ENCODE data around the gene SLC22A4.

The SLC22A4 gene

DNA sequence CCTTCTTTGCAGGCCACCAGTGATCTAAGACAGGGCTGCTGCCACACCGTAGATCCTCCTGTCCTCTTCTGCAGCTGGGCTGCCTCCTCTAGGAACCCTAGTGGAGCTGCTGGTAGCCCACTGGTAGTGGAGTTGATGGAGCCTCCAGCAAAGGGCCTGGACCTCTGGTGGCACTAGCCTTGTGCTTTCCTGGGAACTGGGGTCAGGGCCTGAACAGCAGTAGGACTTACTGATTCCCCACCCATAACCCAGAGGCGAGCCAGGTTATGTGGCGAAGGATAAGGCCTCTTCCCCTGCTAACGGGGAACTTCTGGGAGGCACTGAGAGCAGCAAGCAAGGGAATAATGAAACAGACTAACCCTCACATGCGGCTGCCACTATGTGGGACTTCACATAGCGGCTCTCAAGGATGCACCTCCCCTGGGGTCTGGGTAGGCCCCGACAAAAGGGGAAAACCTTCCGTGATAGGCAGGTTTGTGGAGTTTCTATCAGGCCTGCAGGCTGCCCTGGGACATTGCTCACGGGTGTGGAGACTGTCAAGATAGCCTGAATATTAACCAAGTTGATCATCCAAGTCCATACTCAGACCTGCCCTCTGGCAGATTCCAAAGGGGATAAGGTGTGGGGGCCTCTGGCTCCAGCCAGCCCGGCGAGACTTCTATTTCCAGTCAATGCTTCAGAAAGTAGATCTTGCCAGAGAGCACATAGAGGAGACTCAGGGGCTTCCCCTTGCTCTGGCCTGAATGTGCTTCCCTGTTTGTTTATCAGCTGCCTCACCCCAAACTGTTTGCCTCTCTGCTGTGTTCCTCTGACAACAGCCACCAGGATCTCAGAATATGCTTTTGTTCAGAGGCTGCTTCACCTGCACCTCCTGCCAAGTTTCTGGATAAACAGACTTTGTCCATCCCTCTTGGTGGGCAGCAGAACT, 7.4 kb downstream of the SLC22A4 start:
- H3K4me1 ChIP-seq (ENCODE audit: insufficient read depth, poor library complexity, severe bottlenecking) = no peaks in the 10 kb centered on the region
- DNase-seq (ENCODE audit: low spot score) = no peak
- ATAC-seq (ENCODE audit: low read depth) = no peak
- no peaks in the 10 kb centered on the region for H3K27me3 ChIP-seq (ENCODE audit: insufficient read depth, poor library complexity, severe bottlenecking)
- no peak overlapping the region for H3K27ac ChIP-seq (ENCODE audit: poor library complexity, severe bottlenecking)
- TF ChIP-seq, protein P1, sequence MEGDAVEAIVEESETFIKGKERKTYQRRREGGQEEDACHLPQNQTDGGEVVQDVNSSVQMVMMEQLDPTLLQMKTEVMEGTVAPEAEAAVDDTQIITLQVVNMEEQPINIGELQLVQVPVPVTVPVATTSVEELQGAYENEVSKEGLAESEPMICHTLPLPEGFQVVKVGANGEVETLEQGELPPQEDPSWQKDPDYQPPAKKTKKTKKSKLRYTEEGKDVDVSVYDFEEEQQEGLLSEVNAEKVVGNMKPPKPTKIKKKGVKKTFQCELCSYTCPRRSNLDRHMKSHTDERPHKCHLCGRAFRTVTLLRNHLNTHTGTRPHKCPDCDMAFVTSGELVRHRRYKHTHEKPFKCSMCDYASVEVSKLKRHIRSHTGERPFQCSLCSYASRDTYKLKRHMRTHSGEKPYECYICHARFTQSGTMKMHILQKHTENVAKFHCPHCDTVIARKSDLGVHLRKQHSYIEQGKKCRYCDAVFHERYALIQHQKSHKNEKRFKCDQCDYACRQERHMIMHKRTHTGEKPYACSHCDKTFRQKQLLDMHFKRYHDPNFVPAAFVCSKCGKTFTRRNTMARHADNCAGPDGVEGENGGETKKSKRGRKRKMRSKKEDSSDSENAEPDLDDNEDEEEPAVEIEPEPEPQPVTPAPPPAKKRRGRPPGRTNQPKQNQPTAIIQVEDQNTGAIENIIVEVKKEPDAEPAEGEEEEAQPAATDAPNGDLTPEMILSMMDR (IDR thresholded peaks at IDR 0.05; ENCODE audit: poor library complexity, severe bottlenecking) = no peak
- H3K4me3 ChIP-seq (ENCODE audit: severe bottlenecking) = no peak overlapping the region
- peaks cover 5% of the 10 kb centered on the region for H3K9me3 ChIP-seq (ENCODE audit: severe bottlenecking)
- no peaks in the 10 kb centered on the region for H3K36me3 ChIP-seq (ENCODE audit: low read depth)

- H3K27ac ChIP-seq (ENCODE audit: poor library complexity, severe bottlenecking) = no peak overlapping the region
- peaks cover 5% of the 10 kb centered on the region for H3K9me3 ChIP-seq (ENCODE audit: severe bottlenecking)
- H3K4me1 ChIP-seq (ENCODE audit: insufficient read depth, poor library complexity, severe bottlenecking) = no peaks in the 10 kb centered on the region
- ATAC-seq (ENCODE audit: low read depth) = no peak
- 0 out of 2 replicates have a peak, but pooled peaks cover 3% of the 10 kb centered on the region for H3K36me3 ChIP-seq (ENCODE audit: low read depth)
- no peaks in the 10 kb centered on the region for H3K27me3 ChIP-seq (ENCODE audit: insufficient read depth, poor library complexity, severe bottlenecking)
- TF ChIP-seq, protein P1 (IDR thresholded peaks at IDR 0.05; ENCODE audit: poor library complexity, severe bottlenecking) = no peak
- no peak for DNase-seq (ENCODE audit: low spot score)
- no peak overlapping the region for H3K4me3 ChIP-seq (ENCODE audit: severe bottlenecking)
Measured at GRCh38 chr5:132302413-132302812, 8.2 kb downstream of the SLC22A4 start.

DNA sequence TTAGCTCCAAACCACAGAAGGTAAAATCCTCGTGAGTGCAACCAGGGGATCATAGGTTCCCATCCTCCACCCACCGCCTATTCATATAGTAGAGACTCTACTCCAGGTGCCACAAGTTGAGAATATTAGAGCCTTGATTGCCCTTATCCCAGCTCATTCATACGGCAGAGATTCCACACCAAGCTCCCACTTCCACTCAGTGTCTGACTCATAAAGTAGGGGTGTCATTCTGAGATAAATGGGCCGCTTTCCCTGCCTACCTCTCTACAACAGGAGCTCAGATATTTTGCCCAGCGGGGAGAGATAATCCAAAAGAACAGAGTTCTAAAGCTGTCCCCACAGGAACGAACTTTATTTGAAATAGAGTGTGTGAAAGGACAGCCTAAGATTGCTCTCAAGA, 9.4 kb downstream of the SLC22A4 start:
- Histone ChIP-seq H3K27me3 (ENCODE audit: insufficient read depth, poor library complexity, severe bottlenecking) (no peaks in the 10 kb centered on the region), H3K4me1 (ENCODE audit: insufficient read depth, poor library complexity, severe bottlenecking) (no peaks in the 10 kb centered on the region), H3K4me3 (ENCODE audit: severe bottlenecking) (no peak overlapping the region), H3K27ac (ENCODE audit: poor library complexity, severe bottlenecking) (no peak overlapping the region), H3K9me3 (ENCODE audit: severe bottlenecking) (peaks cover 5% of the 10 kb centered on the region), H3K36me3 (ENCODE audit: low read depth) (0 out of 2 replicates have a peak, but pooled peaks cover 3% of the 10 kb centered on the region)
- ATAC-seq (ENCODE audit: low read depth) = no peak
- DNase-seq (ENCODE audit: low spot score) = no peak
- TF ChIP-seq, protein P1 (IDR thresholded peaks at IDR 0.05; ENCODE audit: poor library complexity, severe bottlenecking) = no peak

DNA sequence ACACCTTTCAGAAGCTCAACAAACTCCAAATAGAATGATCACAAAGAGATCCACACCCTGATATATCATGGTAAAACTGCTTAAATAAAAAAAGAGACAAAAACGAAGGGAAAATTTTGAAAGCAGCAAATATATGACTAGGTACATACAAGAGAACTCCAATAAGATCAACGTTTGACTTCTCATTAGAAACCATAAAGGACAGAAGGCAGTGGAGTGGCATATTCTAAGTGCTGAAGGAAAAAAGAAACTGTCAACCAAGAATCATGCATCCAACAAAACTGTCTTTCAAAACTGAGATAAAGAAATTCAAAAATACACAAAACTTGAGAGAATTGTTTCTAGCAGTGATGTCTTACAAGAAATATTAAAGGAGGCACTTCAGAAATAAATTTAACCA, 11.2 kb downstream of the SLC22A4 start:
- H3K9me3 ChIP-seq (ENCODE audit: severe bottlenecking) = peaks cover 5% of the 10 kb centered on the region
- 0 out of 2 replicates have a peak, but pooled peaks cover 3% of the 10 kb centered on the region for H3K36me3 ChIP-seq (ENCODE audit: low read depth)
- ATAC-seq (ENCODE audit: low read depth) = no peak
- no peak overlapping the region for H3K4me3 ChIP-seq (ENCODE audit: severe bottlenecking)
- H3K4me1 ChIP-seq (ENCODE audit: insufficient read depth, poor library complexity, severe bottlenecking) = no peaks in the 10 kb centered on the region
- H3K27ac ChIP-seq (ENCODE audit: poor library complexity, severe bottlenecking) = no peak overlapping the region
- no peaks in the 10 kb centered on the region for H3K27me3 ChIP-seq (ENCODE audit: insufficient read depth, poor library complexity, severe bottlenecking)
- no peak for DNase-seq (ENCODE audit: low spot score)
- TF ChIP-seq, protein P1 (IDR thresholded peaks at IDR 0.05; ENCODE audit: poor library complexity, severe bottlenecking) = no peak

- no peak for ATAC-seq (ENCODE audit: low read depth)
- no peak overlapping the region for H3K4me3 ChIP-seq (ENCODE audit: severe bottlenecking)
- no peak overlapping the region for H3K27ac ChIP-seq (ENCODE audit: poor library complexity, severe bottlenecking)
- 0 out of 2 replicates have a peak, but pooled peaks cover 3% of the 10 kb centered on the region for H3K36me3 ChIP-seq (ENCODE audit: low read depth)
- TF ChIP-seq, protein P1 (IDR thresholded peaks at IDR 0.05; ENCODE audit: poor library complexity, severe bottlenecking) = no peak
- DNase-seq (ENCODE audit: low spot score) = no peak
- H3K4me1 ChIP-seq (ENCODE audit: insufficient read depth, poor library complexity, severe bottlenecking) = no peaks in the 10 kb centered on the region
- peaks cover 5% of the 10 kb centered on the region for H3K9me3 ChIP-seq (ENCODE audit: severe bottlenecking)
- no peaks in the 10 kb centered on the region for H3K27me3 ChIP-seq (ENCODE audit: insufficient read depth, poor library complexity, severe bottlenecking)
Measured at GRCh38 chr5:132308701-132309100, 14.5 kb downstream of the SLC22A4 start.

Data from RWPE2 (cell line).